GM23338 (cell line): ENCODE data around the gene TJP2. TPM values are rescaled to one million over a fixed set of nuclear protein-coding genes. Genes with fewer than 3 reads are reported as not detected.
A peak's percentile ranks its signal among the peaks of the same experiment; 100 is the strongest.

Experiments
- ATAC-seq: fragments of 200-7000 bp; cut with Tn5 transposase; 3 replicates; pipeline ENCODE4 v1.9.1; 2020
- DNase-seq: peaks from one replicate; pipeline ENCODE4 v3.0.0-alpha.2; 2015; ENCODE audit warnings: low spot score
- H2AFZ ChIP-seq: fragments of 200-600 bp; sonication (generic); 2 replicates; pipeline ENCODE4 v1.8.0; 2016; ENCODE audit warnings: antibody characterized with exemption, mild to moderate bottlenecking, moderate library complexity
- H3F3A ChIP-seq: fragments of 200-600 bp; sonication (generic); replicated peaks from 2 replicates; pipeline ENCODE4 v1.8.0; 2017; ENCODE audit warnings: antibody characterized with exemption, mixed run types, low read depth
- H3K27ac ChIP-seq: fragments of 200-600 bp; sonication (generic); 2 replicates; pipeline ENCODE4 v1.6.1; 2016; ENCODE audit warnings: low read depth
- H3K27me3 ChIP-seq: fragments of 200-600 bp; sonication (generic); 2 replicates; pipeline ENCODE4 v1.8.0; 2016; ENCODE audit warnings: mild to moderate bottlenecking, mixed run types, moderate library complexity; ENCODE audit not compliant: insufficient read depth
- H3K36me3 ChIP-seq: fragments of 200-600 bp; sonication (generic); 2 replicates; pipeline ENCODE4 v1.8.0; 2016; ENCODE audit warnings: mild to moderate bottlenecking; ENCODE audit not compliant: insufficient read depth
- H3K4me1 ChIP-seq: fragments of 200-600 bp; sonication (generic); 2 replicates; pipeline ENCODE4 v1.8.0; 2016; ENCODE audit warnings: mild to moderate bottlenecking, moderate library complexity; ENCODE audit not compliant: insufficient read depth
- H3K4me2 ChIP-seq: fragments of 200-600 bp; sonication (generic); 2 replicates; pipeline ENCODE4 v1.7.1; 2017; ENCODE audit warnings: mixed run types
- H3K4me3 ChIP-seq: fragments of 200-600 bp; sonication (generic); 2 replicates; pipeline ENCODE4 v1.6.1; 2016; ENCODE audit warnings: mixed run types
- H3K79me2 ChIP-seq: fragments of 200-600 bp; sonication (generic); replicated peaks from 2 replicates; pipeline ENCODE4 v1.8.0; 2017; ENCODE audit warnings: mild to moderate bottlenecking; ENCODE audit not compliant: insufficient read depth
- H3K9me2 ChIP-seq: fragments of 200-600 bp; sonication (generic); 2 replicates; pipeline ENCODE4 v1.8.0; 2017; ENCODE audit not compliant: insufficient read depth
- H4K20me1 ChIP-seq: fragments of 200-600 bp; sonication (generic); replicated peaks from 2 replicates; pipeline ENCODE4 v1.8.0; 2017; ENCODE audit warnings: mild to moderate bottlenecking; ENCODE audit not compliant: insufficient read depth
- H3K27ac Mint-ChIP-seq: 2 replicates; pipeline ENCODE4 v1.8.0; 2020; ENCODE audit warnings: inconsistent platforms, mild to moderate bottlenecking, moderate library complexity, mixed read lengths
- H3K27me3 Mint-ChIP-seq: 3 replicates; pipeline ENCODE4 v1.8.0; 2022; ENCODE audit warnings: low read depth, mild to moderate bottlenecking, moderate library complexity, mixed read lengths, inconsistent platforms; ENCODE audit not compliant: insufficient read depth, poor library complexity
- H3K36me3 Mint-ChIP-seq: 3 replicates; pipeline ENCODE4 v1.8.0; 2021; ENCODE audit warnings: low read depth, mild to moderate bottlenecking, inconsistent platforms, moderate library complexity, mixed read lengths
- H3K4me1 Mint-ChIP-seq: 3 replicates; pipeline ENCODE4 v1.8.0; 2020; ENCODE audit warnings: mild to moderate bottlenecking, inconsistent platforms, mixed read lengths
- H3K4me3 Mint-ChIP-seq: 3 replicates; pipeline ENCODE4 v1.8.0; 2021; ENCODE audit warnings: moderate library complexity, mild to moderate bottlenecking, inconsistent platforms, mixed read lengths
- H3K9me3 Mint-ChIP-seq: 3 replicates; pipeline ENCODE4 v1.8.0; 2020; ENCODE audit warnings: moderate library complexity, mild to moderate bottlenecking, inconsistent platforms, mixed read lengths
- EZH2 ChIP-seq: fragments of 200-600 bp; sonication (generic); IDR thresholded peaks from one replicate; pipeline ENCODE4 v1.8.0; 2017; ENCODE audit warnings: antibody characterized with exemption, mild to moderate bottlenecking, low read depth; ENCODE audit not compliant: unreplicated experiment
- POLR2AphosphoS5 ChIP-seq: IDR thresholded peaks from 2 replicates; pipeline ENCODE4 v1.6.1; 2016; ENCODE audit warnings: antibody characterized with exemption, low read depth
- ZNF114 ChIP-seq: fragments of 250-450 bp; sonication (Bioruptor Pico); IDR thresholded peaks from 2 replicates; pipeline ENCODE4 v1.5.0; 2020; ENCODE audit warnings: mild to moderate bottlenecking, moderate library complexity
- polyA plus RNA-seq: library from polyadenylated mRNA; unstranded; fragments of >200 nt; fragmentation: Nextera tagmentation; extraction: Ambion mirVana; gene quantifications from 2 replicates; pipeline ENCODE4 v1.2.1, GENCODE V29; 2016
- total RNA-seq: library from RNA; depleted of rRNA; stranded (reverse); fragments of >200 nt; shearing (Covaris generic); gene quantifications from 2 replicates; pipeline ENCODE4 v1.2.3, GENCODE V29; 2014
- TF ChIP-seq, protein P1 (sequence below), 2 experiments: fragments of 200-600 bp in 1 of 2; sonication (generic) in 1 of 2; conservative IDR thresholded peaks; 2 replicates each; pipeline versions ENCODE4 v1.5.1 to v1.6.1; 2016 to 2017; ENCODE audit warnings: antibody characterized with exemption in 2 of 2, low read depth in 2 of 2, mild to moderate bottlenecking in 2 of 2, moderate library complexity in 1 of 2
- TF ChIP-seq, protein P2 (sequence below): IDR thresholded peaks from 2 replicates; pipeline ENCODE4 v1.6.1; 2016; ENCODE audit warnings: antibody characterized with exemption
- TF ChIP-seq, protein P3 (sequence below): IDR thresholded peaks from one replicate; pipeline ENCODE4 v1.6.1; 2018; ENCODE audit warnings: antibody characterized with exemption; ENCODE audit not compliant: unreplicated experiment

The TJP2 gene
- total and polyA plus RNA-seq, 2 experiments from 2014 or later: 37.6 to 234 TPM

DNA sequence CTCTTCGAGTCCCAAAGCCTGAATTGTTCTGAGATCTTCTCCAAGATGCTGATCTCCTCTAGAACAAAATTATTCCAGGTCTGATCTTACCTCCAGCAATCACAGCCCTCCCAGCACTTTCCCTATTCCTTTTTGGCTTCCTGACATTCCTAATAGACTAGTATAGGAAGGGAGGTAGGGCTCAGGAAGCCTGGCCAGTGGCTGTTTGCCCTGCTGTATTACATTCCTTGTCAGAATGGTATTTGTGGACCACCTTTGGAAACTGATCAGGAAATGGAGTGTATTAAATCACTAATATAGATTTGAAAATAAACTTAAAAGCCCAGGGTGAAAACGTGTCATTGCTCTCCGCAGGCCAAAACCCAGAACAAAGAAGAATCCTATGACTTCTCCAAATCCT, 76.6 kb downstream of the TJP2 start:
- H3K27ac ChIP-seq: peak overlapping the region; percentile 78; the same call in 1 of the 2 replicates
- peaks cover 9% of the 10 kb centered on the region for H3K27me3 Mint-ChIP-seq
- H3K4me2 ChIP-seq: no peak overlapping the region
- no peak overlapping the region for H3K4me3 ChIP-seq
- DNase-seq (no peak), ATAC-seq (no peak)
- H3K36me3 ChIP-seq: peaks cover 31% of the 10 kb centered on the region
- H3K36me3 Mint-ChIP-seq: peaks cover 76% of the 10 kb centered on the region
- no peaks in the 10 kb centered on the region for H4K20me1 ChIP-seq
- H3K4me3 Mint-ChIP-seq: no peak overlapping the region
- no peaks in the 10 kb centered on the region for H3K79me2 ChIP-seq
- H3K27ac Mint-ChIP-seq: no peak overlapping the region
- no peak overlapping the region for H2AFZ ChIP-seq
- no peaks in the 10 kb centered on the region for H3K27me3 ChIP-seq
- TF ChIP-seq, protein P1, sequence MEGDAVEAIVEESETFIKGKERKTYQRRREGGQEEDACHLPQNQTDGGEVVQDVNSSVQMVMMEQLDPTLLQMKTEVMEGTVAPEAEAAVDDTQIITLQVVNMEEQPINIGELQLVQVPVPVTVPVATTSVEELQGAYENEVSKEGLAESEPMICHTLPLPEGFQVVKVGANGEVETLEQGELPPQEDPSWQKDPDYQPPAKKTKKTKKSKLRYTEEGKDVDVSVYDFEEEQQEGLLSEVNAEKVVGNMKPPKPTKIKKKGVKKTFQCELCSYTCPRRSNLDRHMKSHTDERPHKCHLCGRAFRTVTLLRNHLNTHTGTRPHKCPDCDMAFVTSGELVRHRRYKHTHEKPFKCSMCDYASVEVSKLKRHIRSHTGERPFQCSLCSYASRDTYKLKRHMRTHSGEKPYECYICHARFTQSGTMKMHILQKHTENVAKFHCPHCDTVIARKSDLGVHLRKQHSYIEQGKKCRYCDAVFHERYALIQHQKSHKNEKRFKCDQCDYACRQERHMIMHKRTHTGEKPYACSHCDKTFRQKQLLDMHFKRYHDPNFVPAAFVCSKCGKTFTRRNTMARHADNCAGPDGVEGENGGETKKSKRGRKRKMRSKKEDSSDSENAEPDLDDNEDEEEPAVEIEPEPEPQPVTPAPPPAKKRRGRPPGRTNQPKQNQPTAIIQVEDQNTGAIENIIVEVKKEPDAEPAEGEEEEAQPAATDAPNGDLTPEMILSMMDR (conservative IDR thresholded peaks at IDR 0.05; ENCODE audit: low read depth in 2 of 2): no peak
- no peak for TF ChIP-seq ZNF114 (CRISPR knock-in tag)
- TF ChIP-seq, protein P2, sequence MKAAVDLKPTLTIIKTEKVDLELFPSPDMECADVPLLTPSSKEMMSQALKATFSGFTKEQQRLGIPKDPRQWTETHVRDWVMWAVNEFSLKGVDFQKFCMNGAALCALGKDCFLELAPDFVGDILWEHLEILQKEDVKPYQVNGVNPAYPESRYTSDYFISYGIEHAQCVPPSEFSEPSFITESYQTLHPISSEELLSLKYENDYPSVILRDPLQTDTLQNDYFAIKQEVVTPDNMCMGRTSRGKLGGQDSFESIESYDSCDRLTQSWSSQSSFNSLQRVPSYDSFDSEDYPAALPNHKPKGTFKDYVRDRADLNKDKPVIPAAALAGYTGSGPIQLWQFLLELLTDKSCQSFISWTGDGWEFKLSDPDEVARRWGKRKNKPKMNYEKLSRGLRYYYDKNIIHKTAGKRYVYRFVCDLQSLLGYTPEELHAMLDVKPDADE: no peak
- no peak for TF ChIP-seq POLR2AphosphoS5
- TF ChIP-seq, protein P3, sequence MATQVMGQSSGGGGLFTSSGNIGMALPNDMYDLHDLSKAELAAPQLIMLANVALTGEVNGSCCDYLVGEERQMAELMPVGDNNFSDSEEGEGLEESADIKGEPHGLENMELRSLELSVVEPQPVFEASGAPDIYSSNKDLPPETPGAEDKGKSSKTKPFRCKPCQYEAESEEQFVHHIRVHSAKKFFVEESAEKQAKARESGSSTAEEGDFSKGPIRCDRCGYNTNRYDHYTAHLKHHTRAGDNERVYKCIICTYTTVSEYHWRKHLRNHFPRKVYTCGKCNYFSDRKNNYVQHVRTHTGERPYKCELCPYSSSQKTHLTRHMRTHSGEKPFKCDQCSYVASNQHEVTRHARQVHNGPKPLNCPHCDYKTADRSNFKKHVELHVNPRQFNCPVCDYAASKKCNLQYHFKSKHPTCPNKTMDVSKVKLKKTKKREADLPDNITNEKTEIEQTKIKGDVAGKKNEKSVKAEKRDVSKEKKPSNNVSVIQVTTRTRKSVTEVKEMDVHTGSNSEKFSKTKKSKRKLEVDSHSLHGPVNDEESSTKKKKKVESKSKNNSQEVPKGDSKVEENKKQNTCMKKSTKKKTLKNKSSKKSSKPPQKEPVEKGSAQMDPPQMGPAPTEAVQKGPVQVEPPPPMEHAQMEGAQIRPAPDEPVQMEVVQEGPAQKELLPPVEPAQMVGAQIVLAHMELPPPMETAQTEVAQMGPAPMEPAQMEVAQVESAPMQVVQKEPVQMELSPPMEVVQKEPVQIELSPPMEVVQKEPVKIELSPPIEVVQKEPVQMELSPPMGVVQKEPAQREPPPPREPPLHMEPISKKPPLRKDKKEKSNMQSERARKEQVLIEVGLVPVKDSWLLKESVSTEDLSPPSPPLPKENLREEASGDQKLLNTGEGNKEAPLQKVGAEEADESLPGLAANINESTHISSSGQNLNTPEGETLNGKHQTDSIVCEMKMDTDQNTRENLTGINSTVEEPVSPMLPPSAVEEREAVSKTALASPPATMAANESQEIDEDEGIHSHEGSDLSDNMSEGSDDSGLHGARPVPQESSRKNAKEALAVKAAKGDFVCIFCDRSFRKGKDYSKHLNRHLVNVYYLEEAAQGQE: no peak
- H3F3A ChIP-seq: peaks cover 3% of the 10 kb centered on the region; the same call in 1 of the 2 replicates
- no peaks in the 10 kb centered on the region for H3K4me1 Mint-ChIP-seq
- H3K9me2 ChIP-seq: no peaks in the 10 kb centered on the region
- no peaks in the 10 kb centered on the region for H3K4me1 ChIP-seq
- H3K9me3 Mint-ChIP-seq: no peaks in the 10 kb centered on the region

DNA sequence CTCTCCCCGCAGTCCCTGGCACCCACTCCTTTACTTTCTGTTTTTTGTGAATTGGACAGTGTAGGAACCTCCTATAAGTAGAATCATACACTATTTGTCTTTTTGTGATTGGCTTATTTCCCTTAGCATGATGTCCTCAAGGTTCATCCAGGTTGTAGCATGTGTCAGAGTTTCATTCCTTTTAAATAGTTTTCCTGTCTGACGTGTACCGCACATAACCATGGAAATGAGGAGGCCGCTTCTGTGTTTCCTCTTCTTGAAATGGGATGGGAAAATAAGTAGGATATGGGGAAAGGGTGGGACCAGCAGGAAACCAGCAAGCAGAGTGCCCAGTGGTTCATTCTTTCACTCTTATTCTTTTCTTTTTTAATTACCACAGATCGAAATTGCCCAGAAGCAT, 78.4 kb downstream of the TJP2 start:
- ATAC-seq (no peak), DNase-seq (no peak)
- no peak overlapping the region for H3K4me3 Mint-ChIP-seq
- H3K4me2 ChIP-seq: no peak overlapping the region
- peaks cover 24% of the 10 kb centered on the region for H3K36me3 ChIP-seq
- no peaks in the 10 kb centered on the region for H3K79me2 ChIP-seq
- no peak for TF ChIP-seq EZH2
- peaks cover 9% of the 10 kb centered on the region for H3K27me3 Mint-ChIP-seq
- no peak overlapping the region for H3K27ac Mint-ChIP-seq
- H3K27me3 ChIP-seq: no peaks in the 10 kb centered on the region
- peaks cover 70% of the 10 kb centered on the region for H3K36me3 Mint-ChIP-seq
- H4K20me1 ChIP-seq: no peaks in the 10 kb centered on the region
- H3K9me3 Mint-ChIP-seq: no peaks in the 10 kb centered on the region
- H3K9me2 ChIP-seq: no peaks in the 10 kb centered on the region
- H3K4me1 ChIP-seq: no peaks in the 10 kb centered on the region
- peak overlapping the region; percentile 45; the same call in 1 of the 2 replicates for H3K27ac ChIP-seq
- 0 out of 2 replicates have a peak, but pooled peaks cover 3% of the 10 kb centered on the region for H3F3A ChIP-seq
- no peak overlapping the region for H2AFZ ChIP-seq
- no peaks in the 10 kb centered on the region for H3K4me1 Mint-ChIP-seq
- H3K4me3 ChIP-seq: no peak overlapping the region
